Neuron (in vitro differentiated cells): Measurements from ENCODE around the gene CTNNA3.

ENCODE experiments used
- H2AFZ ChIP-seq: one replicate; pipeline ENCODE4 v1.6.1; 2013; ENCODE audit warnings: low read depth, mild to moderate bottlenecking, inconsistent platforms, low read length, moderate library complexity
- H3K27me3 ChIP-seq: one replicate; pipeline ENCODE4 v1.6.1; 2013; ENCODE audit warnings: low read length; ENCODE audit not compliant: insufficient read depth
- H3K36me3 ChIP-seq: one replicate; pipeline ENCODE4 v1.6.1; 2013; ENCODE audit warnings: low read length; ENCODE audit not compliant: insufficient read depth
- H3K4me1 ChIP-seq: one replicate; pipeline ENCODE4 v1.6.1; 2013; ENCODE audit warnings: low read length; ENCODE audit not compliant: insufficient read depth
- H3K4me3 ChIP-seq: 2 replicates; pipeline ENCODE4 v1.5.1; 2013; ENCODE audit warnings: mild to moderate bottlenecking, low read length, moderate library complexity
- H3K9me3 ChIP-seq: one replicate; pipeline ENCODE4 v1.6.1; 2013; ENCODE audit warnings: low read length

Gene CTNNA3

GRCh38 chr10:66301078-66301477 is 1394.9 kb downstream of the CTNNA3 start:
- Histone ChIP-seq H3K27me3 (no peaks in the 10 kb centered on the region), H3K4me1 (no peaks in the 10 kb centered on the region), H2AFZ (no peak overlapping the region), H3K4me3 (no peak overlapping the region), H3K9me3 (no peaks in the 10 kb centered on the region), H3K36me3 (no peaks in the 10 kb centered on the region)

- Histone ChIP-seq H2AFZ (no peak overlapping the region), H3K9me3 (no peaks in the 10 kb centered on the region), H3K4me1 (no peaks in the 10 kb centered on the region), H3K4me3 (no peak overlapping the region), H3K27me3 (no peaks in the 10 kb centered on the region), H3K36me3 (no peaks in the 10 kb centered on the region)
Measured at GRCh38 chr10:66295602-66296001, 1400.4 kb downstream of the CTNNA3 start.

- no peak overlapping the region for H3K4me3 ChIP-seq
- H3K36me3 ChIP-seq, result no peaks in the 10 kb centered on the region
- no peaks in the 10 kb centered on the region for H3K9me3 ChIP-seq
Measured at GRCh38 chr10:66294538-66294937, 1401.5 kb downstream of the CTNNA3 start.

GRCh38 chr10:66292922-66293321 is 1403.1 kb downstream of the CTNNA3 start:
- H3K36me3 ChIP-seq, result no peaks in the 10 kb centered on the region
- H3K4me3 ChIP-seq, result no peak overlapping the region
- H2AFZ ChIP-seq, result no peak overlapping the region
- H3K27me3 ChIP-seq, result no peaks in the 10 kb centered on the region
- H3K4me1 ChIP-seq, result no peaks in the 10 kb centered on the region
- no peaks in the 10 kb centered on the region for H3K9me3 ChIP-seq

More at GRCh38 chr10:66294538-66294937, 1401.5 kb downstream of the CTNNA3 start:
- Histone ChIP-seq H3K27me3 (no peaks in the 10 kb centered on the region), H3K4me1 (no peaks in the 10 kb centered on the region), H2AFZ (no peak overlapping the region)

- Histone ChIP-seq H3K4me1 (no peaks in the 10 kb centered on the region), H3K9me3 (no peaks in the 10 kb centered on the region), H3K36me3 (no peaks in the 10 kb centered on the region), H2AFZ (no peak overlapping the region), H3K27me3 (no peaks in the 10 kb centered on the region), H3K4me3 (no peak overlapping the region)
Measured at GRCh38 chr10:66292456-66292855, 1403.5 kb downstream of the CTNNA3 start.

- H3K36me3 ChIP-seq, result no peaks in the 10 kb centered on the region
- H3K4me3 ChIP-seq, result no peak overlapping the region
- no peaks in the 10 kb centered on the region for H3K9me3 ChIP-seq
- H2AFZ ChIP-seq, result no peak overlapping the region
- H3K4me1 ChIP-seq, result no peaks in the 10 kb centered on the region
- H3K27me3 ChIP-seq, result no peaks in the 10 kb centered on the region
Measured at GRCh38 chr10:66291133-66291532, 1404.9 kb downstream of the CTNNA3 start.

- Histone ChIP-seq H3K4me1 (no peaks in the 10 kb centered on the region), H2AFZ (no peak overlapping the region), H3K36me3 (no peaks in the 10 kb centered on the region), H3K9me3 (no peaks in the 10 kb centered on the region), H3K27me3 (no peaks in the 10 kb centered on the region), H3K4me3 (no peak overlapping the region)
Measured at GRCh38 chr10:66284621-66285020, 1411.4 kb downstream of the CTNNA3 start.

- Histone ChIP-seq H3K4me1 (no peaks in the 10 kb centered on the region), H2AFZ (no peak overlapping the region), H3K36me3 (no peaks in the 10 kb centered on the region), H3K9me3 (no peaks in the 10 kb centered on the region), H3K4me3 (no peak overlapping the region), H3K27me3 (no peaks in the 10 kb centered on the region)
Measured at GRCh38 chr10:66283874-66284464, 1412.0 kb downstream of the CTNNA3 start.

GRCh38 chr10:66283064-66283463 is 1412.9 kb downstream of the CTNNA3 start:
- no peaks in the 10 kb centered on the region for H3K36me3 ChIP-seq
- no peaks in the 10 kb centered on the region for H3K4me1 ChIP-seq

GRCh38 chr10:66281327-66281726 is 1414.7 kb downstream of the CTNNA3 start:
- Histone ChIP-seq H3K36me3 (no peaks in the 10 kb centered on the region), H3K4me3 (no peak overlapping the region), H2AFZ (no peak overlapping the region), H3K9me3 (no peaks in the 10 kb centered on the region), H3K4me1 (no peaks in the 10 kb centered on the region), H3K27me3 (no peaks in the 10 kb centered on the region)

More at GRCh38 chr10:66283064-66283463, 1412.9 kb downstream of the CTNNA3 start:
- Histone ChIP-seq H3K4me3 (no peak overlapping the region), H3K9me3 (no peaks in the 10 kb centered on the region), H2AFZ (no peak overlapping the region), H3K27me3 (no peaks in the 10 kb centered on the region)

GRCh38 chr10:66277481-66277880 is 1418.5 kb downstream of the CTNNA3 start:
- H3K4me1 ChIP-seq, result no peaks in the 10 kb centered on the region
- no peaks in the 10 kb centered on the region for H3K27me3 ChIP-seq
- H2AFZ ChIP-seq, result no peak overlapping the region
- no peaks in the 10 kb centered on the region for H3K9me3 ChIP-seq
- H3K36me3 ChIP-seq, result no peaks in the 10 kb centered on the region
- no peak overlapping the region for H3K4me3 ChIP-seq

GRCh38 chr10:66273966-66274519 is 1422.0 kb downstream of the CTNNA3 start:
- Histone ChIP-seq H3K9me3 (no peaks in the 10 kb centered on the region), H3K4me3 (no peak overlapping the region), H3K36me3 (no peaks in the 10 kb centered on the region), H3K27me3 (no peaks in the 10 kb centered on the region), H2AFZ (no peak overlapping the region), H3K4me1 (no peaks in the 10 kb centered on the region)

GRCh38 chr10:66265398-66265797 is 1430.6 kb downstream of the CTNNA3 start:
- H3K9me3 ChIP-seq, result no peaks in the 10 kb centered on the region
- peaks cover 3% of the 10 kb centered on the region for H3K4me1 ChIP-seq
- H3K4me3 ChIP-seq, result no peak overlapping the region
- H3K36me3 ChIP-seq, result no peaks in the 10 kb centered on the region
- H2AFZ ChIP-seq, result no peak overlapping the region
- no peaks in the 10 kb centered on the region for H3K27me3 ChIP-seq

- no peaks in the 10 kb centered on the region for H3K27me3 ChIP-seq
- no peak overlapping the region for H2AFZ ChIP-seq
- H3K36me3 ChIP-seq, result no peaks in the 10 kb centered on the region
- H3K4me1 ChIP-seq, result no peaks in the 10 kb centered on the region
- H3K9me3 ChIP-seq, result no peaks in the 10 kb centered on the region
- H3K4me3 ChIP-seq, result no peak overlapping the region
Measured at GRCh38 chr10:66259836-66260235, 1436.2 kb downstream of the CTNNA3 start.
